ENCODE results near the gene RALBP1.
"Not testable (repeated sequence)": the region's sequence is repeated elsewhere in the genome, so short reads cannot be mapped to it uniquely, and the experiment has no call there.

Gene RALBP1

DNA sequence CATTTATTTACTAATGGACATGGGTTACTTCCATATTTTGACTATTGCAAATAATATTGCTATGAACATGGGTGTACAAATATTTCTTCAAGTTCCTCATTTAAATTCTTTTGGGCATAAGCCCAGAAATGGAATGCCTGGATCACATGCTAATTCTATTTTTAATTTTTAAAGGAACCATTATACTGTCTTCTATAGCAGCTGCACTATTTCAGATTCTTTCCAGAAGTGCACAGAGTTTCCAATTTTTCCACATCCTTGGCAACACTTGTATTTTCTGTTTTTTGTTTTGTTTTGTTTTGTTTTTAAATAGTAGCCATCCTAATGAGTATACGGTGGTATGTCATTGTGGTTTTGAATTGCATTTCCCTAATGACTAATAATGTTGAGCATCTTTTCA lies 8.5 kb upstream of the RALBP1 start:
- Histone ChIP-seq H3K27me3 (ENCODE audit: control insufficient read depth, insufficient read depth, low read length) (no peaks in the 10 kb centered on the region), H3K36me3 (ENCODE audit: control insufficient read depth, insufficient read depth, low read length) (no peaks in the 10 kb centered on the region), H3K27ac (ENCODE audit: low read depth, low read length) (no peak overlapping the region), H3K9ac (ENCODE audit: low read length) (no peak overlapping the region), H3K4me1 (ENCODE audit: control insufficient read depth, insufficient read depth, low read length) (no peaks in the 10 kb centered on the region), H3K4me3 (ENCODE audit: low read length) (no peak overlapping the region)

DNA sequence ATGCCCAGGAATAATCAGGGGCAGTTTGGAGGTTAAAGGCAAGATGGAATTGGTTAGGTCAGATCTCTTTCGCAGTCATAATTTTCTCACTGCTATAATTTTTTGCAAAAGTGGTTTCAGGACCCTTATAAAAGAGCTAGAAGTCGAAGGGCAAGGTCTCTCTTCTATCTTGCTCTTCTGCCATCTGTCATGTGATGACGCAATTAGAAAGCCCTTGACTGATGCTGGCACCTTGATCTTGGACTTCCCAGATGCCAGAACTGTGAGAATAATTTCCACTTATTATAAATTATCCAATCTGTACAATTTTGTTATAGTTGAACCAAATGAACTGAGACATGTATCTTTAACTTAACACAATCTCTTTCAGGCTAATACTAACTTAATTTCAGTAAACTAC lies 6.3 kb upstream of the RALBP1 start:
- Histone ChIP-seq H3K4me3 (ENCODE audit: low read length) (no peak overlapping the region), H3K36me3 (ENCODE audit: control insufficient read depth, insufficient read depth, low read length) (no peaks in the 10 kb centered on the region), H3K9ac (ENCODE audit: low read length) (no peak overlapping the region), H3K4me1 (ENCODE audit: control insufficient read depth, insufficient read depth, low read length) (no peaks in the 10 kb centered on the region), H3K27me3 (ENCODE audit: control insufficient read depth, insufficient read depth, low read length) (no peaks in the 10 kb centered on the region), H3K27ac (ENCODE audit: low read depth, low read length) (no peak overlapping the region)

DNA sequence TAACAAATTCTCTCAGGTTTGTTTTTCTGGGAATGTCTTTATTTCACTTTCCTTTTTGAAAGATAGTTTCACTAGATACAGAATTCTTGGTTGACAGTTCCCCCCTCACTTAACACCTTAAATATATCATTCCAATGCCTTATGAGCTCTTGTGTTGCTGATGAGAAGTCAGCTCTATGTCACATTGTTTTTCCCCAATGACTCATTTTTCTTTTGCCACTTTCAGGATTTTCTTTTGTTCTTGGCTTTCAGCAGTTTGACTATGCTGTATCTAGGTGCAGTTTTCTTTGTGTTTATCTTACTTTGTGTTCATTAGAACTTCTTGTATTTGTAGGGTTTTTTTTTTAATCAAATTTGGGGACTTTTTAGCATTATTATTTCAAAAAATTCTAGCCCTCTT lies 5.6 kb upstream of the RALBP1 start:
- H3K27ac ChIP-seq (ENCODE audit: low read depth, low read length) = no peak overlapping the region
- H3K27me3 ChIP-seq (ENCODE audit: control insufficient read depth, insufficient read depth, low read length) = no peaks in the 10 kb centered on the region

DNA sequence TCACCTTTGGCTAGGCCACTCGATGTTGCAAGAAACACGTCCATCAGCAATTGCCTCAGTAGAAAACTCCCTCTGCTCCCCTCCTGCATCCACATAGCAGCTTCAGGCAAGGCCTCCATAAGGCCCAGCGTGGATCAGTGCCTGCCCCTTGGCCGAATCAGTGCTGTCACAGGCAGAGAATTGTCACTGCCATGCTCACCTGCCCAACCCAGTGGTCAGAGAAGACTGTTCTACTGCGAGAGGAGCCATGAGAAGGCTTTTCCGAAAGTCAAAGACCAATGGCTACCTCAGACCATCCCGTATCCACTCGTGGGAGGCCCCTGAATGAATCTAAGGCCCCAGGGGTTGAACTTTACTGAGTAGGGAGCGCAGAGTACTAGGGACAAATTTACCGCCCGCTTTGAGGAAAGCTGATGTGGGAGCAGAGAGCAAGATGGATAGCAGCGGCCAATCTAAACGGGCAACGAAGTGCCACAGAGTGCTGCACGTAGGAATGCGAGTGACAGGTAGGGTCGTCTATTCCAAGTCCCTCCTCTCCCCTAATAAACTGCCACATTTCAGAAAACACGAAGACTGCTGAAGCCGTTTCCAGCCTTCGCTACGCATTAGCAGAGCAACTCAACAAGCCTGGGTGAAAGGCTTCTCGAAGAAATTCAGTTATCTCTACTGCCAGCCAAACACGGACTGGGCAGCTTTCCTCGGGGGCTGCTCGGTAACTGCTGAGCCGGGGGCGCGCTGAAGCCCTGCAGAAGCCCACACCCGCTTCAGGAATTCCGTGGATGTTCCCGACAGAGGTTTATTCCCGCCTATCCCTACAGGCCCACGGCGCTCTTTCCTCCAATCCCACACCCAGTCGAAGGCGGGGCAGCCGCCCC lies 968 bp upstream of the RALBP1 start:
- H3K36me3 ChIP-seq (ENCODE audit: control insufficient read depth, insufficient read depth, low read length) = no peaks in the 10 kb centered on the region

More for the DNA sequence above, 5.6 kb upstream of the RALBP1 start:
- Histone ChIP-seq H3K36me3 (ENCODE audit: control insufficient read depth, insufficient read depth, low read length) (no peaks in the 10 kb centered on the region), H3K4me3 (ENCODE audit: low read length) (no peak overlapping the region), H3K4me1 (ENCODE audit: control insufficient read depth, insufficient read depth, low read length) (no peaks in the 10 kb centered on the region), H3K9ac (ENCODE audit: low read length) (no peak overlapping the region)

DNA sequence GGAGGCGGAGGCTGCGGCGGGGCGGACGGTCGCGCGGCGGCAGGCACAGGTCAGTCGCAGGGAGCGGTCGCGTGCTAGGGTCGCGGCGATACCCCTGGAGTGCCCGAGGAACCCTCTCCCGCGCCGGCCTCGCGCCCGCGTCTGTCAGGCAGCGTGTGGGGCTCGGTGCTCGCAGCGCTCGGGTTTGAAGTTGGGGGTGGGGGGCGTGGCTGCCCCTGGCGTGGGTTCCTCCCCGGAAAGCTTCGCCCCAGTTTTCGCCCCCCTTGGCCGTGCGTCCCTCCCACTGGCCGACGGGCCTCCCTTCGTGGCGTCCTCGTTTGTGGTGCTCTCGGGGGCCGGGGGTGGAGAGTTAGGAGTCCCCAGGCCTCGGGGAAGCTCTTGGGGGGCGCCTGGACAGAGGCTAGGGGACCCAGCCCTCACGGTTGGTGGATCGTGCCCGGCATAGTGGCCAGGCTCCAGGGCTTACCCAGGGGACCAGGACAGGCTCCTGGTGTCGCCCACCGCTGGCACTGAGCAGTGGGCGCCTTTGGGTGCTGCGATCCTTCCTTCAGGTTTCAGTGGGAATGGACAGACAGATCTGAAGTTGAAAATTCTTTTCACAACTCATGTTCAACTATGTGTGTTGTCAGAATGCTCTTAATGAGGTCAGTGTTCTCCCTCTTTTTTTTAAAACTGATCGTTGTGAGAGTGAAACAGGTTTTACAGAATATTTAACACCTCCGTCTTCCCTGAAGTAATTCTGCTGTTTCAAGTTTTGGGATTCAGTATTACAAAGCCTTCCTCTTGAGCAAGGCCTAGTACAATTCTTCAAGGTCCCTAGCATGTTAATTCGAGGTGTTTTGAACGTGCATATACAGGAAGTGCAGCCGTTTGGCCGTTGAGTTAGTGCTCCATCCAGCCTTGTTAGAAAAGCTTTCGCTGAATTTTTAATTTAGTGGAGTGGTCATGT lies 604 bp downstream of the RALBP1 start:
- peak overlapping the region; percentile 90 for H3K27ac ChIP-seq (ENCODE audit: low read depth, low read length)
- H3K9ac ChIP-seq (ENCODE audit: low read length) = peak overlapping the region; percentile 43
- H3K27me3 ChIP-seq (ENCODE audit: control insufficient read depth, insufficient read depth, low read length) = no peaks in the 10 kb centered on the region
- no peaks in the 10 kb centered on the region for H3K36me3 ChIP-seq (ENCODE audit: control insufficient read depth, insufficient read depth, low read length)
- H3K4me1 ChIP-seq (ENCODE audit: control insufficient read depth, insufficient read depth, low read length) = no peaks in the 10 kb centered on the region
- H3K4me3 ChIP-seq (ENCODE audit: low read length) = peak overlapping the region; percentile 88

More for the DNA sequence above, 968 bp upstream of the RALBP1 start:
- H3K27me3 ChIP-seq (ENCODE audit: control insufficient read depth, insufficient read depth, low read length) = no peaks in the 10 kb centered on the region
- H3K9ac ChIP-seq (ENCODE audit: low read length) = peak overlapping the region; percentile 10
- no peaks in the 10 kb centered on the region for H3K4me1 ChIP-seq (ENCODE audit: control insufficient read depth, insufficient read depth, low read length)
- peak overlapping the region; percentile 97 for H3K4me3 ChIP-seq (ENCODE audit: low read length)
- peak overlapping the region; percentile 91 for H3K27ac ChIP-seq (ENCODE audit: low read depth, low read length)

DNA sequence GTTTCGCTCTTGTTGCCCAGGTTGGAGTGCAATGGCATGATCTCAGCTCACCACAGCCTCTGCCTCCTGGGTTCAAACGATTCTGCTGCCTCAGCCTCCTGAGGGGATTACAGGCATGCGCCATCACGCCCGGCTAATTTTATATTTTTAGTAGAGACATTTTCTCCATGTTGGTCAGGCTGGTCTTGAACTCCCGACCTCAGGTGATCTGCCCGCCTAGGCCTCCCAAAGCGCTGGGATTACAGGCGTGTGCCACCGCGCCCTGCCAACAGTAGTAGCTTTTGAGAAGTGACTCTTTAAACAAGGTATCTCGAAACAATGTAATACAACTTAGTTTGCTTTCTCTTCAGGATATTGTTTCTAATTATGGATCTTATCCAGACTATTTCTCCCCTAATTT lies 1.6 kb downstream of the RALBP1 start:
- H3K9ac ChIP-seq (ENCODE audit: low read length); H3K4me1 ChIP-seq (ENCODE audit: control insufficient read depth, insufficient read depth, low read length); H3K27me3 ChIP-seq (ENCODE audit: control insufficient read depth, insufficient read depth, low read length); H3K36me3 ChIP-seq (ENCODE audit: control insufficient read depth, insufficient read depth, low read length); H3K4me3 ChIP-seq (ENCODE audit: low read length); H3K27ac ChIP-seq (ENCODE audit: low read depth, low read length): not testable (repeated sequence)

DNA sequence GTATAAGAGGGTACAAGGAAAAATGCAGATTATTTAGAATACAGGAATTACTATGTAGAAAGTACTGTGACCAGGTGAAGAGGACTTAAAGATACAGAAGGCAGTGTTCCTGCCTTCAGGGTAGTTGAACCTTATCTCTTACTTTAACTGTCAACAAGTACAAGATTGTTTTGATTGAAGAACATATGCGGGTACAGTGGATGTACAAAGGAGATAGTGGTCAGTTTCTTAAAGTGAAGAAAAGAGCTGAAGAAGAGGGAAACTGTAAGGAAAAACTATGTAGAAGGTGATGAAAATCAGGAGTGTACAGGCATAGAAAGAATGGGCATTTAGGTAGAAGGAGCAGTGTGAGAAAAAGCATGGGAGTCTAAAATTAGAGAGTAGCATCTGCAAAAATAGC lies 2.2 kb downstream of the RALBP1 start:
- no peak overlapping the region for H3K27ac ChIP-seq (ENCODE audit: low read depth, low read length)
- H3K4me3 ChIP-seq (ENCODE audit: low read length) = no peak overlapping the region
- H3K9ac ChIP-seq (ENCODE audit: low read length) = no peak overlapping the region
- no peaks in the 10 kb centered on the region for H3K27me3 ChIP-seq (ENCODE audit: control insufficient read depth, insufficient read depth, low read length)
- H3K36me3 ChIP-seq (ENCODE audit: control insufficient read depth, insufficient read depth, low read length) = no peaks in the 10 kb centered on the region
- H3K4me1 ChIP-seq (ENCODE audit: control insufficient read depth, insufficient read depth, low read length) = no peaks in the 10 kb centered on the region

DNA sequence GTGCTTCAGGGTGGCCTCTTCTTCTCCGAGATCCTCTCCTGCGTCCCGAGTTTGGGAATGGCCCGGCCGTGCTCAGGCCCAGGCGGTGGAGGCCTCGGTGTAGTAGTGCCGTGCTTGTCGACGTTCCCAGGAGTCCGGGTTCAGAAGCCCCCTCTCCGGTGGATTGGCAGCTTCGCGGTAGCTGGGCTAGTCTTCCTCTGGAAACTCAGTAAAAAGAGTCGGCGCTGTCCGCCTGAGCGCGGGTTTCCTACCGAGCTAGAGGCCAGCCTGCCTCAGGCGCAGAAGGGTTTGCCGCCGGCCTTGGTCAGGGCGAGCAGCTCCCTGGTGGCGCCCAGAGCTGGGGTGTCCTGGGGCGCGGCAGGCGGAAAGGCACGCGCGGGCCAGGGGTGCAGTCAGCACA lies 3.2 kb downstream of the RALBP1 start:
- H3K4me3 ChIP-seq (ENCODE audit: low read length) = no peak overlapping the region
- H3K27me3 ChIP-seq (ENCODE audit: control insufficient read depth, insufficient read depth, low read length) = no peaks in the 10 kb centered on the region
- no peaks in the 10 kb centered on the region for H3K4me1 ChIP-seq (ENCODE audit: control insufficient read depth, insufficient read depth, low read length)
- no peak overlapping the region for H3K9ac ChIP-seq (ENCODE audit: low read length)
- H3K36me3 ChIP-seq (ENCODE audit: control insufficient read depth, insufficient read depth, low read length) = no peaks in the 10 kb centered on the region
- no peak overlapping the region for H3K27ac ChIP-seq (ENCODE audit: low read depth, low read length)

DNA sequence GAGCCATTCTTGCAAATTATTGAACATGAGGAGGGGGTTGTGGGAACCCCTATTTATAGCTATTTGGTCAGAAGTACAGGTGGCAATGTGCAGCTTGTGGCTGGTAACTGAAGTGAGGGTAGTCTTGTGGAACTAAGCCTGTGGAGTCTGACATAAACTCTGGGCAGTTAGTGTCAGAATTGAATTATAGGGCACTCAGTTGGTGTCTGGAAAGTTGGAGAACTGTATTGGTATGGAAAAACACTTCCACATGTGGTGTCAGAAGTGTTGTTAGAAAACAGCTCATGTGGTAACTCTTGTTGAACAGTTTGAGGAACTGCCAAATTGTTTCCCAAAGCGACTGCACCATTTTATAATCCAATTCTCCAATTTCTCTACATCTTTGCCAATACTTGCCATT lies 7.5 kb downstream of the RALBP1 start:
- no peaks in the 10 kb centered on the region for H3K27me3 ChIP-seq (ENCODE audit: control insufficient read depth, insufficient read depth, low read length)
- H3K36me3 ChIP-seq (ENCODE audit: control insufficient read depth, insufficient read depth, low read length) = no peaks in the 10 kb centered on the region
- no peak overlapping the region for H3K9ac ChIP-seq (ENCODE audit: low read length)
- H3K4me1 ChIP-seq (ENCODE audit: control insufficient read depth, insufficient read depth, low read length) = no peaks in the 10 kb centered on the region
- no peak overlapping the region for H3K27ac ChIP-seq (ENCODE audit: low read depth, low read length)
- H3K4me3 ChIP-seq (ENCODE audit: low read length) = no peak overlapping the region

DNA sequence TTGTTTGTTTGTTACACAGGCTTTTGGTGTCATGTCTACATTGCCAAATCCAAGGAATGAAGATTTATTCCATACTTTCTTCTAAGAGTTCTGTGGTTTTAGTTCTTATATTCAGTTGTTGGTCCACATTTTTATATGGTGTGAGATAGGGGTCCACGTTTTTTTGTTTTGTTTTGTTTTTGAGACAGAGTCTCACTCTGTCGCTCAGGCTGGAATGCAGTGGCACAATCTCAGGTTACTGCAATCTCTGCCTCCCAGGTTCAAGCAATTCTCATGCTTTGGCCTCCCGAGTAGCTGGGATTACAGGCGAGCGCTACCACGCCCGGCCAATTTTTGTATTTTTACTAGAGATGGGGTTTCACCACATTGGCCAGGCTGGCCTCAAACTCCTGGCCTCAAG lies 8.2 kb downstream of the RALBP1 start:
- Histone ChIP-seq H3K4me1 (ENCODE audit: control insufficient read depth, insufficient read depth, low read length) (no peaks in the 10 kb centered on the region), H3K27me3 (ENCODE audit: control insufficient read depth, insufficient read depth, low read length) (no peaks in the 10 kb centered on the region), H3K36me3 (ENCODE audit: control insufficient read depth, insufficient read depth, low read length) (no peaks in the 10 kb centered on the region), H3K9ac (ENCODE audit: low read length) (no peak overlapping the region), H3K4me3 (ENCODE audit: low read length) (no peak overlapping the region), H3K27ac (ENCODE audit: low read depth, low read length) (no peak overlapping the region)

DNA sequence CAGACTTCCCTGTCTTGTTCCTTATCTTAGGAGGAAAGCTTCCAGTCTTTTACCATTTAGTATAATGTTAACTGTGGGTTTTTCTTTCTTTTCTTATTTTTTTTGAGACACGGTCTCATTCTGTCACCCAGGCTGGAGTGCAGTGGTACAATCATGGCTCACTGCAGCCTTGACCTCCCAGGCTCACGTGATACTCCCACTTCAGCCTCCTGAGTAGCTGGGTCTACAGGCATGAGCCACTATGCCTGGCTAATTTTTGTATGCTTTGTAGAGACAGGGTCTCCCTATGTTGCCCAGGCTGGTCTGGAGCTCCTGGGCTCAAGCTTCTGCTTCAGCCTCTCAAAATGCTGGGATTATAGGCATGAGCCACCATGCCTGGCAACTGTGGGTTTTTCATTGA lies 9.5 kb downstream of the RALBP1 start:
- H3K27ac ChIP-seq (ENCODE audit: low read depth, low read length); H3K9ac ChIP-seq (ENCODE audit: low read length); H3K27me3 ChIP-seq (ENCODE audit: control insufficient read depth, insufficient read depth, low read length); H3K4me1 ChIP-seq (ENCODE audit: control insufficient read depth, insufficient read depth, low read length); H3K4me3 ChIP-seq (ENCODE audit: low read length); H3K36me3 ChIP-seq (ENCODE audit: control insufficient read depth, insufficient read depth, low read length): not testable (repeated sequence)

DNA sequence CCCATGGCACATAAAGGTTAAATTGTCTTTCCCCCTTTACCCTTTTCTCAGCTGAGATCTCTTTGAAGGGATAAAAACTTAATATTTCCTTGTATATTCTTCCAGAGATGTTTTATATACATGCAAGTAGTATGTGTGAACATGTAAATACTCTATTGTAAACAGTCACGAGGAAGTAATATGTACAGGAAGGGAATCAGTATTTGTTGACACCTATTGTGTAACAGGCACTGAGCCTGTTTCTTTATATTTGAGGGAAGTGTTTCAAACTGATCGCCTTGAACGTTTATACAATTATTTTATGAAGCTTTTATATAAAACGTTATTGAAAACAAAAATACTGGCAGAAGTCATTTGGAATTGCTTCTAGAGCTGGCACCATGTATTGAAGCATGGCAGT lies 13.2 kb downstream of the RALBP1 start:
- Histone ChIP-seq H3K9ac (ENCODE audit: low read length) (no peak overlapping the region), H3K27me3 (ENCODE audit: control insufficient read depth, insufficient read depth, low read length) (no peaks in the 10 kb centered on the region), H3K36me3 (ENCODE audit: control insufficient read depth, insufficient read depth, low read length) (no peaks in the 10 kb centered on the region), H3K27ac (ENCODE audit: low read depth, low read length) (no peak overlapping the region), H3K4me3 (ENCODE audit: low read length) (no peak overlapping the region), H3K4me1 (ENCODE audit: control insufficient read depth, insufficient read depth, low read length) (no peaks in the 10 kb centered on the region)

Data from rectal smooth muscle tissue (tissue), 1 donor.